Stomach smooth muscle (tissue), 2 donors: ENCODE results near the gene SLCO4C1.

ENCODE experiments used
- H3K27ac ChIP-seq: one replicate; pipeline ENCODE4 v1.7.0; 2013; ENCODE audit warnings: mild to moderate bottlenecking, low read length, inconsistent platforms
- H3K27me3 ChIP-seq, 2 donors: one replicate each; pipeline ENCODE4 v1.7.0; 2013; ENCODE audit warnings: low read length in 2 of 2; ENCODE audit not compliant: insufficient read depth in 2 of 2, control insufficient read depth in 1 of 2
- H3K36me3 ChIP-seq, 2 donors: one replicate each; pipeline ENCODE4 v1.7.0; 2013; ENCODE audit warnings: low read length in 2 of 2; ENCODE audit not compliant: control insufficient read depth in 2 of 2, insufficient read depth in 2 of 2
- H3K4me1 ChIP-seq: one replicate; pipeline ENCODE4 v1.7.0; 2013; ENCODE audit warnings: low read length; ENCODE audit not compliant: control insufficient read depth, insufficient read depth
- H3K4me3 ChIP-seq, 2 donors: one replicate each; pipeline ENCODE4 v1.7.0; 2013; ENCODE audit warnings: low read length in 2 of 2
- H3K9ac ChIP-seq, 2 donors: one replicate each; pipeline ENCODE4 v1.7.0; 2013; ENCODE audit warnings: low read length in 2 of 2, mild to moderate bottlenecking in 1 of 2
- H3K9me3 ChIP-seq, 2 donors: one replicate each; pipeline ENCODE4 v1.7.0; 2013; ENCODE audit warnings: low read length in 2 of 2; ENCODE audit not compliant: control insufficient read depth in 2 of 2
- donor health status: healthy.
- donor health status: Pancreatic carcinoma.

Gene SLCO4C1

DNA sequence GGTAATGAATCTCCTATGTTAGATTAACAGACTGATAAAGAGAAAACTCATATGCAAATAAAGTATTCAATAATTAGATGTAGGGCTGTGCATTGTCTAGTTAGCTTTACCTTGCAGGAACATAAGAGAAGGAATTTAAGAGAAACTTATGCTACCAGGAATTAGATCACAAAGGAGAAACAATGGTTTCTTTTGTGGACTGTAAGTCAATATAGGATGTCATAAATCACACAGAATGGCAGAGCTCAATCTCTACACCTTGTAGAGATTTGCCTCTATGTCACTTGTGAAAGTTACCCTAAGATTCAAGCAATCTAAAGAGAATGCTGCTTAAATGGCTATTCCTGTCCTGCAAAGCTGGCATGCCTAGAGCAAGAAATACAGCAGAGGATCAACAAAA lies 26.0 kb downstream of the SLCO4C1 start:
- H3K9ac ChIP-seq = no peak overlapping the region
- H3K36me3 ChIP-seq = no peaks in the 10 kb centered on the region
- no peaks in the 10 kb centered on the region for H3K4me1 ChIP-seq
- H3K27ac ChIP-seq = no peak overlapping the region
- H3K4me3 ChIP-seq = no peak overlapping the region
- H3K9me3 ChIP-seq = no peaks in the 10 kb centered on the region
- no peaks in the 10 kb centered on the region for H3K27me3 ChIP-seq

DNA sequence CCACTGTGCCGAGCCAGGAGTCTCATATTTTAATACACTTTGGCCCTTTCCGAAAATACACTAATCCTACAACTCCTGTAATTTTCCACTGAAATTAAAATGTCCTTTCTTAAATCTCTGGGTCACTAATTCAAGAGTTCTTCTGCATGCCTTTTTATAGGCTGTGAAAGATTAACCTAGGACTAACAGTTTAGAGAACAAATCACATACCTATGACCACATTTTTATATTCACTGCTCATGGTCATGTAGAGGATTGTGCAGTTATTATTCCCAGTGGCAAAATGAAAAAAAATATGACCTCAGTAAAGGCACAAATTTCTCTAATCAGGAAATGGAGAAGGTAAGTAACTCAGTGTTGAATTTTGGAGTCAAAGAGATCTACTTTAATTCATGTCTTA lies 33.4 kb downstream of the SLCO4C1 start:
- no peaks in the 10 kb centered on the region for H3K9me3 ChIP-seq
- H3K9ac ChIP-seq = no peak overlapping the region
- H3K4me3 ChIP-seq = no peak overlapping the region
- no peak overlapping the region for H3K27ac ChIP-seq
- no peaks in the 10 kb centered on the region for H3K4me1 ChIP-seq
- H3K27me3 ChIP-seq = no peaks in the 10 kb centered on the region
- H3K36me3 ChIP-seq = no peaks in the 10 kb centered on the region

DNA sequence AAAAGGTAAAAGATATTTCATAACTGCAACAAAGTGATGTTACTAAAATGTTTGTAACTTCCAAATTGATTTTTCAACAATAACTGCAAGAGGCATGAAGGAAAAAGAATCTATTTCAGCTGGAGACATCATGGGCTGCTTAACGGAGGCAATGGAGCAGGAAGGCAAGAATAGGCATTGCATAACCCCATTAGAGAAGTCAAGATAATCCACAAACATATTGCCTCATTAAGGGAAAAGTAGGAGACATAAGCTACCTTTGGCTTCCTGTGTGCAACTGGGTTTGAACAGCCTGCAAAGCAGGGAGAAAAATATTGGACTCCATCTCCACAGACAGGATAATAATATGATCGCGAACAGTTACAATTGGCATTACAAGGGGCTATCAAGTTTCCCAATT lies 46.7 kb downstream of the SLCO4C1 start:
- Histone ChIP-seq H3K27me3 (no peaks in the 10 kb centered on the region), H3K9ac (no peak overlapping the region), H3K36me3 (no peaks in the 10 kb centered on the region), H3K27ac (no peak overlapping the region), H3K4me3 (no peak overlapping the region), H3K9me3 (no peaks in the 10 kb centered on the region), H3K4me1 (no peaks in the 10 kb centered on the region)

DNA sequence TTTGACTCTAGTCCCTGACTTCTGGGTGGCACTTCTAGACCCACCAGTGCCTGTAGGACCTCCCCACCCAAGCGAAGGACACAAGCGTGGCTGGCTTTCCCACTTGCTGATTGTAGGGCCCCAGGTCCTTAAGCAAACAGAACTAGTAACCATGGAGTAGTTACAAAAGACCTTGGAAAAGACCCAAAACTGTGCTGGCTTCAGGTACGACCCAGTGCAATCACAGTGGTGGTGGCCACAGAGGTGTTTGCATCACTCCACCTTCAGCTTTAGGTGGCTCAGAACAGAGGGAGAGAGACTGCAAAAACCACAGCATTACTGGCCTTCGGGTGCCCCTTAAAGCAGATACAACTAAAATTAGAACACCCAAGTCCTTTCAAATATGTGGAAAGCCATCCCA lies 52.9 kb downstream of the SLCO4C1 start:
- Histone ChIP-seq H3K36me3 (no peaks in the 10 kb centered on the region), H3K27me3 (no peaks in the 10 kb centered on the region), H3K9me3 (no peaks in the 10 kb centered on the region), H3K27ac (no peak overlapping the region), H3K4me3 (no peak overlapping the region), H3K9ac (no peak overlapping the region), H3K4me1 (no peaks in the 10 kb centered on the region)

DNA sequence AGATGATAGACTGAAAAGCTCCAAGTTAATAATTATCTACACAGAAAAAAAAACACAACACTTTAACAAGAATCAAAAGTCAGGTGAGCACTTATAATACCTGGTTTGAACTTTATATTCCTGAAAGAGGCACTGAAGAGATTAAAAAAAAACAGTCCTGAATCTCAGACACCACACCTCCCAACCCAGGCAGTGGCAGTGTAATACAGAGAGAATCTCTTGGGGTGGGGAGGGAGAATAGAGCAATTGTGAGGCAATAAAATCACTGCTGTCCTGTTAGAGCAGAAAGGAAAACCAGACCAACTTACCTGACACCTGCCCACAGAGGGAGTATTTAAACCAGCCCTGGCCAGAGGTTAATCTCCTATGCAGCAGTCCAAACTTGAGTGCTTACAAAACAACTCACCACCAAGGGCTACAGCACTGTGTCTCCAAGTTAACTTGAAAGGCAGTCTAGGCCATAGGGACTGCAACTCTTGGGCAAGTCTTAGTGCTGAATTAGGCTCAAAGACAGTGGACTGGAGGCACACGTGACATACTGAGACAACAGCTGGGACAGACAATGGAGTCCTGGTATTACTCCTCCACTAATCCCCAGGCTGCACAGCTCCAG lies 54.2 kb downstream of the SLCO4C1 start:
- Histone ChIP-seq H3K27me3 (no peaks in the 10 kb centered on the region), H3K4me1 (no peaks in the 10 kb centered on the region), H3K9ac (no peak overlapping the region), H3K36me3 (no peaks in the 10 kb centered on the region), H3K27ac (no peak overlapping the region), H3K4me3 (no peak overlapping the region), H3K9me3 (no peaks in the 10 kb centered on the region)

DNA sequence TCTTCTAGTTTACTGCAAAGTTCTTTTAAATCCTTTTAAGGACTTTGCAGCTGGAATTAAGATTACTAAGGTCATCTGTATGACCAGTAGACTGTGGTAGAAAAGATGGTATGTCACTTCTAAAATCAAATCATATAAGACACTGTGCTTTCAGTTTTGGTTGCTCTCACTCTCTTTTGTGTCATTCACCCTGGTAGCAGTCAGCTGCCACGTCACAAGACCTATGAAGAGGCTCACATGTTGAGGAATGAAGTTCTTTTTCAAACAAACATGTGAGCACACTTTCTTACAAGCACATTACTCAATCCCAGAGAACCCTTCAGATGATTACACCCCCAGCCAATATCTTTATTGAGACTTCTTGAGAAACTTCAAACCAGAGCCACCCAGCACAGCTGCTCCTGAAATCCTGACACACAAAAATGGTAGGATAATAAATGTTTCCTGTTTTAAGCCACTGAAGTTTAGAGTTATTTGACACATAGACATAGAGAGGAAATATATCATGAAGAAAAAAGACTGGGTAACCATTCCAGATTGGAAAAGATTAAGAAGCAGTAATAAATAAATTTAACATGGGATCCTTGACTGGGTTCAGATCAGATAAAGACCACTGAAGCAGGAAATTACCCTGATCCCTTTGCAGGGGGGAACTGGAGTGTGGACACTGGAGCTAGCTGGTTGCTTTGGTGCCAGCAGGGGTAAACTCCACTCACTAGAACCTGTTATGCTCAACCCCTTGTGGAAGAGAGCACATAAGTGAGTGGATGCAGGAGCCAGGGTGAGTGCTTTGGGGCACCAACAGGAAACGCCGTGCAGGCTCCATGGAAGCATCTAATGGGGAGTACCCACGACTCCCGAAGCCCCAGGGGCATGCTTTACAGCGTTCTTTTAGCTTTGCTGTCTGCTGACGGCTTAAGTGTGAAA lies 64.1 kb downstream of the SLCO4C1 start:
- no peak overlapping the region for H3K9ac ChIP-seq
- H3K9me3 ChIP-seq = no peaks in the 10 kb centered on the region

DNA sequence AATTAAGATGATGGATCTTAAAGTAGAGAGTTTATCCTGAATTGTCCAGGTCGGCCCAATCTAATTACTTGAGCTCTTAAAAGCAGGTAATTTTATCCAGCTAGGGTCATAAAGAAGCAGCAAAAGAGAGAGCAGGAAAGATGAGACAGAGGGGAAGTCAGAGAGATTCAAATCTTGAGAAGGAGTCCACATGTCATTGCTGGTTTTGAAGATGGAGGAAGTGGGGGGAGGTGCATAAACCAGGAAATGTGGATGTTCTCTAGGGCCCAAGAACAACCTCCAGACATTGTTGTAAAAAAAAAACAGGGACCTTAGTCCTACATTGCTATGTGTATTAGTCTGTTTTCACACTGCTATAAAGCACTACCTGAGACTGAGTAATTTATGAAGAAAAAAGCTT lies 66.4 kb downstream of the SLCO4C1 start:
- Histone ChIP-seq H3K9me3 (no peaks in the 10 kb centered on the region), H3K36me3 (no peaks in the 10 kb centered on the region), H3K9ac (no peak overlapping the region), H3K27me3 (no peaks in the 10 kb centered on the region), H3K4me3 (no peak overlapping the region), H3K4me1 (no peaks in the 10 kb centered on the region), H3K27ac (no peak overlapping the region)

More for the DNA sequence above, 64.1 kb downstream of the SLCO4C1 start:
- H3K27ac ChIP-seq = no peak overlapping the region
- no peak overlapping the region for H3K4me3 ChIP-seq
- no peaks in the 10 kb centered on the region for H3K36me3 ChIP-seq
- no peaks in the 10 kb centered on the region for H3K27me3 ChIP-seq
- H3K4me1 ChIP-seq = no peaks in the 10 kb centered on the region

DNA sequence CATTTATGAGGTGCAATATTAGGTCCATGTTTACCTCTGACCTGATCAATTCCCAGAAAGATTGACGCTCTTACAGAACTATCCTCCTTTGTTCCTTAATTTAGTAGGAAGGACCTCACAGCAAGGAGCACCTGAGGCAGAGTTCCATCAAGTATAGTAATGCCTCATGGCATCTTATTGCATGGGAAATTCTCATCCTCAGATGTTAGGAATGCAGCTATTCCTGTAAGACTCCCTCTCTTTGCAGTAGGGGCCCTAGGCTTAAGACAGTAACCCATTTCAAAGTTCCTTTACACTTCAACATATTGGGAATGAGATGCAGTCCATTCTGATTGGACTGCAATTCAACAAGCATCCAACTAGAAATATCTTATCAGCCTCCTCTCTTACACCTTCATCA lies 69.8 kb downstream of the SLCO4C1 start:
- H3K9ac ChIP-seq = no peak overlapping the region
- no peak overlapping the region for H3K27ac ChIP-seq
- H3K4me1 ChIP-seq = no peaks in the 10 kb centered on the region
- no peaks in the 10 kb centered on the region for H3K9me3 ChIP-seq
- H3K4me3 ChIP-seq = no peak overlapping the region
- no peaks in the 10 kb centered on the region for H3K36me3 ChIP-seq
- no peaks in the 10 kb centered on the region for H3K27me3 ChIP-seq

DNA sequence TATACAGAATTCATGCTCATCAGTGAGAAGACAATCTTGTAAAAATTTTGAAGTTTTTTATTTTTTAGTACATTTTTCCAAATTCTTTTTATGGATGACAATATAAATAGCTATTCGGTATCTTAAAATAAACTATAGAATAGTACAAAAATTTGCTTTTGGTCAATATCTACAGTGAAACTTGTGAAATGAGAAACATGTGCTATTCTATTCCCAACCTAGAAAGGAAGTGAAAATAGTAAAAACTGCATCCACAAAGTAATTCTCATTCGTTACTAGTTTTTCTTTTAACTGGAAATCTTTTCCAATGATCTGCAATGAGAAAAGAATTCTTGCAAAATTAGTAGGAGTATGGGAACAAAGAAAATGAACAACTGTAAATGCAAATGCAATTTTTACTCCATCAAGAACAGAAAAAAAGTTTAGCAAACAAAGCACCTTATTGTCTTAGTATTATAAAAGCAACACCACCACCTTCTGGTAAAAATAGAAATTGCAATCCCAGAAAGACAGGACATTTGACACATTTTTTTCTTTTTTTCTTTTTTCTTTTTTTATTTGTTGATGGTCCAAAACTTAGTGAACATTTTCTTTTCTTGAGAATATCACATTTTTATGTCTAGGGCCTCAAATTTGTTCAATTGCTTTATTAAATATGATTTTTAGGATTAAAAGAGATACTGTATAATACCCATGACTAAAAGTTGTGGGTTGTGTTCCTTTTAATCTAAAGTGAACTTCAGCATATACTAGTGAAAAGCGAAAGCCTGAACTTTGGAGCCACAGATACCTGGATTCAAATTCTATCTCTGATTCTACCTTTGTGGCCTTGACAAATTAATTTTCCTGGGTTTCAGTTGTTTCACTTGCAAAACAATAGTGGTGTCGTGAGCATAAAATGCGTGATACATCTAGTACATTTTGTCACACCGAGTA lies 72.3 kb downstream of the SLCO4C1 start:
- Histone ChIP-seq H3K4me3 (no peak overlapping the region), H3K9me3 (no peaks in the 10 kb centered on the region), H3K27ac (no peak overlapping the region), H3K27me3 (no peaks in the 10 kb centered on the region), H3K9ac (no peak overlapping the region), H3K4me1 (no peaks in the 10 kb centered on the region), H3K36me3 (no peaks in the 10 kb centered on the region)

DNA sequence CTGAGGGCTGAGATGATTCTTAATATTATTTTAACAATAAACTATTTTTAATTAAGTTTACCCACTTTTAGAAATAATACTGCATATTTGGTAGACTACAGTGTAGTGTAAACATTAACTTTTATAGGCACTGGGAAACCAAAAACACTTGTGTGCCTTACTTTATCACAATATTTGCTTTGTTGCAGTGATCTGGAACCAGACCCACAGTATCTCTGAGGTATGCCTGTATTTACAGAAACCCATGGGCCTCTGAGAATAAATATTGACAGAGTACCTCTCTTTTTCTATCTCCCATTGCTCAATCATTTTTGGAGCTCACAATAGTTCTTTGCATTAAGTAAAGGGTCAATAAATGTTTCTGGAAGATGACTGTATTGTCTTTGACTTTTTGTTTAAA lies 73.3 kb downstream of the SLCO4C1 start:
- H3K27ac ChIP-seq = no peak overlapping the region
- no peak overlapping the region for H3K4me3 ChIP-seq
- no peaks in the 10 kb centered on the region for H3K9me3 ChIP-seq
- H3K27me3 ChIP-seq = no peaks in the 10 kb centered on the region
- H3K9ac ChIP-seq = no peak overlapping the region
- H3K36me3 ChIP-seq = no peaks in the 10 kb centered on the region
- H3K4me1 ChIP-seq = no peaks in the 10 kb centered on the region
